OCI-LY1 (cell line): Measurements from ENCODE around the gene EVA1B.

Source experiments
- CTCF ChIP-seq: fragments of 200-600 bp; sonication (generic), shearing (Covaris generic); IDR thresholded peaks from 2 replicates; pipeline ENCODE4 v1.5.1; 2017; ENCODE audit warnings: mild to moderate bottlenecking, antibody characterized with exemption, low read length, moderate library complexity, mixed read lengths
- EZH2 ChIP-seq: fragments of 200-600 bp; sonication (generic), shearing (Covaris generic); IDR thresholded peaks from 2 replicates; pipeline ENCODE4 v1.8.0; 2017; ENCODE audit warnings: borderline replicate concordance, mixed run types, mild to moderate bottlenecking, antibody characterized with exemption, low read length, moderate library complexity, mixed read lengths

GRCh38 chr1:36306902-36307456 is 16.5 kb downstream of the EVA1B start:
- TF ChIP-seq CTCF (no peak), EZH2 (no peak)
